ENCODE data around the gene MKS1.

DNA sequence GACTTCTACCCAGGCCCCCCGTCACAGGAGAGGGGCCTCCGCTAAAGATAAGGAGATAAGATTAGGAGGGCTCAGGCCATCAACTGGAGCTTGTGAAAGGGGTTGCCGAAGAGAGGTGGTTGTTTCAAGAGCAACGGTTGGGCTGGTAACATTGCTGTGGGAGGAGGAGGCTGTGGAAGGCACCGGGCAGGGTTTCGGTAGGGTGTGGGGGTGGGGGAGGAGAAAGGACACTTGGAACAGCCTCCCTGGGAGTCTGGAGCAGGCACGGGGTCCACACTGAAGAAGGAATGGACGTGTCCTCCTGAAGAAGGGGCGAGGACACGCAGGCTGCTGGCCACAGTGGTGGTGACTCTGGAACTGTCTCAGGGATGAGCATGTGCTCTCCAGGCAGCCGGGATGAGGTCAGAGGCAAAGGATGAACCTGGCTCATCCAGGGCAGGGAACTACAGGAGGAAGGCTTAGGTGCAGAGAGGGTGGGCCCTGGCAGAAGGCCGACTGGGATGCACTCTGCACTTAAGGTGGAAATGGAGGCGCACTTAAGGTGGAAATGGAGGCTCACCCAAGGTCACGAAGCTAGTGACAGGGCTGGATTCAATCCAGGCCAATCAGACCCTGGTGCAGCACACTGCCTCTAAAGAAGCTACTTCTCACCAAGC lies 27.7 kb downstream of the MKS1 start:
- TF ChIP-seq, protein P1, sequence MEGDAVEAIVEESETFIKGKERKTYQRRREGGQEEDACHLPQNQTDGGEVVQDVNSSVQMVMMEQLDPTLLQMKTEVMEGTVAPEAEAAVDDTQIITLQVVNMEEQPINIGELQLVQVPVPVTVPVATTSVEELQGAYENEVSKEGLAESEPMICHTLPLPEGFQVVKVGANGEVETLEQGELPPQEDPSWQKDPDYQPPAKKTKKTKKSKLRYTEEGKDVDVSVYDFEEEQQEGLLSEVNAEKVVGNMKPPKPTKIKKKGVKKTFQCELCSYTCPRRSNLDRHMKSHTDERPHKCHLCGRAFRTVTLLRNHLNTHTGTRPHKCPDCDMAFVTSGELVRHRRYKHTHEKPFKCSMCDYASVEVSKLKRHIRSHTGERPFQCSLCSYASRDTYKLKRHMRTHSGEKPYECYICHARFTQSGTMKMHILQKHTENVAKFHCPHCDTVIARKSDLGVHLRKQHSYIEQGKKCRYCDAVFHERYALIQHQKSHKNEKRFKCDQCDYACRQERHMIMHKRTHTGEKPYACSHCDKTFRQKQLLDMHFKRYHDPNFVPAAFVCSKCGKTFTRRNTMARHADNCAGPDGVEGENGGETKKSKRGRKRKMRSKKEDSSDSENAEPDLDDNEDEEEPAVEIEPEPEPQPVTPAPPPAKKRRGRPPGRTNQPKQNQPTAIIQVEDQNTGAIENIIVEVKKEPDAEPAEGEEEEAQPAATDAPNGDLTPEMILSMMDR (IDR thresholded peaks at IDR 0.05) = no peak
- no peak for TF ChIP-seq POLR2A (IDR thresholded peaks at IDR 0.05)
